Measurements from ENCODE around the gene SUMO4. TPM values are rescaled to one million over a fixed set of nuclear protein-coding genes. Genes with fewer than 3 reads are reported as not detected.

The SUMO4 gene
- total and polyA plus RNA-seq, 2 donors (not counting 1 experiment from before 2014, with no cell fraction given), result 0.18 to 11.5 TPM

DNA sequence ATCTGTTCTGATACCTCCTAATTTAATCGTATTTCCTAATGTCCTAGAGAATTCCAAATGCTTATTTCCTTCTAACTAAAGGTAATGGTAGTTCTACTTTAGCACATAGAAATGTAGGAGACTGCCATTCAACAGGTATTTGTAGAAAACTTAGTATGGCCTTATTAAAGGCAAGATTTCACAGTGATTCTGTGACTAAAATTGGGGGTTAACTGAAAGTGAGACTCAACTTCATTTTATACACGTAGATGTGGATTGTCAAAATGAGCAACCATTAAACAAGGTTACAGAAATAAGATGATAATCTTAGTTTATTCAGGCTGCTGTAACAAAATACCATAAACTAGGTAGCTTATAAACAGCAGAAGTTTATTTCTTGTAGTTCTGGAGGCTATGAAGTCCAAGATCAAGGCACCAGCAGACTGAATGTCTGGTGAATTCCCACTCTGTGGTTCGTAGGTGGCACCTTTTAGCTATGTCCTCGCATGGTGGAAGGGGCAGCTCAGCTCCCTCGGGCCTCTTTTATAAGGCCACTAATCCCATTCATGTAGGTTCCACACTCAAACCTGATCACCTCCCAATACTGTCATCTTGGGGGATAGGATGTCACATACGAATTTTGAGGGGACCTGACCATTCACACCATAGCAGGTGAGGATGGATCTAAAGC, 43.8 kb upstream of the SUMO4 start:
- POLR2A ChIA-PET, result no interaction called here
- no peaks in the 10 kb centered on the region for H3K27me3 ChIP-seq (replicated peaks in 1 of 4; ENCODE audit: control extremely low read depth in 1 of 4, control insufficient read depth in 3 of 4, insufficient read depth in 4 of 4, low read length in 3 of 4)
- H3K9me3 ChIP-seq (ENCODE audit: control extremely low read depth in 1 of 3, control insufficient read depth in 2 of 3, insufficient read depth in 1 of 3, low read length in 2 of 3), result peaks cover 0 to 7% (median 0%) of the 10 kb centered on the region in 3 donors
- no peak overlapping the region for H3K27ac ChIP-seq (ENCODE audit: low read length in 2 of 2)
- no peaks in the 10 kb centered on the region for H3K4me1 ChIP-seq (ENCODE audit: control insufficient read depth in 2 of 2, insufficient read depth in 2 of 2, low read length in 2 of 2)
- TF ChIP-seq CTCF (IDR thresholded peaks at IDR 0.05) (no peak), EZH2 (IDR thresholded peaks at IDR 0.05; ENCODE audit: borderline replicate concordance, insufficient read depth, low read depth, low read length, poor library complexity, severe bottlenecking) (no peak)
- H3K4me3 Mint-ChIP-seq, result no peak overlapping the region
- H3K79me2 ChIP-seq (ENCODE audit: control insufficient read depth, insufficient read depth, low read length), result peaks cover 95% of the 10 kb centered on the region
- DNase-seq, result no peak
- WGBS (ENCODE audit: insufficient coverage), result no CpG with 5 or more reads among the region's 6 CpGs
- H4K20me1 ChIP-seq (ENCODE audit: control insufficient read depth, insufficient read depth, low read length, poor library complexity, severe bottlenecking), result peaks cover 59% of the 10 kb centered on the region
- H3K27me3 Mint-ChIP-seq, result no peaks in the 10 kb centered on the region
- H3K4me1 Mint-ChIP-seq, result peaks cover 47% of the 10 kb centered on the region
- CTCF ChIA-PET, result no interaction called here
- peaks cover 4 to 5% of the 10 kb centered on the region in 2 experiments for H3K36me3 ChIP-seq (replicated peaks in 1 of 2; ENCODE audit: control extremely low read depth in 1 of 2, control insufficient read depth in 1 of 2, extremely low read depth in 1 of 2, insufficient read depth in 2 of 2, low read length in 1 of 2)
- H3K4me3 ChIP-seq (ENCODE audit: control extremely low read depth in 1 of 5, extremely low read depth in 1 of 5, insufficient read depth in 1 of 5, low read depth in 2 of 5, low read length in 4 of 5), result no peak overlapping the region
- H3K9me3 Mint-ChIP-seq (ENCODE audit: insufficient read depth), result peaks cover 2% of the 10 kb centered on the region
- H3K9ac ChIP-seq (ENCODE audit: low read length), result no peak overlapping the region
- no peak overlapping the region for H3K4me2 ChIP-seq (replicated peaks; ENCODE audit: low read depth, low read length, poor library complexity, severe bottlenecking)
- ATAC-seq (ENCODE audit: low read depth), result no peak
- H2AFZ ChIP-seq (ENCODE audit: insufficient read depth, low read depth, low read length, poor library complexity, severe bottlenecking), result no peak overlapping the region
- H3K27ac Mint-ChIP-seq, result no peak overlapping the region
- intact Hi-C loops (cut with micrococcal nuclease), result no loop called here

- Mint-ChIP-seq H3K9me3 (ENCODE audit: insufficient read depth) (peaks cover 2% of the 10 kb centered on the region), H3K4me1 (peaks cover 50% of the 10 kb centered on the region), H3K4me3 (no peak overlapping the region), H3K27ac (no peak overlapping the region), H3K27me3 (no peaks in the 10 kb centered on the region)
- 82% methylated on average over 7 of the region's 17 CpGs for WGBS (ENCODE audit: insufficient coverage)
- Histone ChIP-seq H3K9me3 (ENCODE audit: control extremely low read depth in 1 of 3, control insufficient read depth in 2 of 3, insufficient read depth in 1 of 3, low read length in 2 of 3) (peaks cover 0 to 10% (median 0%) of the 10 kb centered on the region in 3 donors), H3K27me3 (replicated peaks in 1 of 4; ENCODE audit: control extremely low read depth in 1 of 4, control insufficient read depth in 3 of 4, insufficient read depth in 4 of 4, low read length in 3 of 4) (no peaks in the 10 kb centered on the region), H2AFZ (ENCODE audit: insufficient read depth, low read depth, low read length, poor library complexity, severe bottlenecking) (no peak overlapping the region), H3K27ac (ENCODE audit: low read length in 2 of 2) (no peak overlapping the region), H3K79me2 (ENCODE audit: control insufficient read depth, insufficient read depth, low read length) (peaks cover 95% of the 10 kb centered on the region), H3K4me2 (replicated peaks; ENCODE audit: low read depth, low read length, poor library complexity, severe bottlenecking) (no peak overlapping the region), H4K20me1 (ENCODE audit: control insufficient read depth, insufficient read depth, low read length, poor library complexity, severe bottlenecking) (peaks cover 65% of the 10 kb centered on the region), H3K36me3 (replicated peaks in 1 of 2; ENCODE audit: control extremely low read depth in 1 of 2, control insufficient read depth in 1 of 2, extremely low read depth in 1 of 2, insufficient read depth in 2 of 2, low read length in 1 of 2) (peaks cover 3 to 5% of the 10 kb centered on the region in 2 experiments), H3K4me3 (ENCODE audit: control extremely low read depth in 1 of 5, extremely low read depth in 1 of 5, insufficient read depth in 1 of 5, low read depth in 2 of 5, low read length in 4 of 5) (no peak overlapping the region), H3K4me1 (ENCODE audit: control insufficient read depth in 2 of 2, insufficient read depth in 2 of 2, low read length in 2 of 2) (no peaks in the 10 kb centered on the region), H3K9ac (ENCODE audit: low read length) (no peak overlapping the region)
- CTCF ChIA-PET, result no interaction called here
- intact Hi-C loops (cut with micrococcal nuclease), result no loop called here
- DNase-seq (no peak), ATAC-seq (ENCODE audit: low read depth) (no peak)
- POLR2A ChIA-PET, result no interaction called here
- TF ChIP-seq CTCF (IDR thresholded peaks at IDR 0.05) (no peak), EZH2 (IDR thresholded peaks at IDR 0.05; ENCODE audit: borderline replicate concordance, insufficient read depth, low read depth, low read length, poor library complexity, severe bottlenecking) (no peak)
Measured at GRCh38 chr6:149357726-149358538, 42.1 kb upstream of the SUMO4 start.
